Measurements from ENCODE around the gene MFAP3.
"Not testable (repeated sequence)": the region's sequence is repeated elsewhere in the genome, so short reads cannot be mapped to it uniquely, and the experiment has no call there.

The MFAP3 gene

DNA sequence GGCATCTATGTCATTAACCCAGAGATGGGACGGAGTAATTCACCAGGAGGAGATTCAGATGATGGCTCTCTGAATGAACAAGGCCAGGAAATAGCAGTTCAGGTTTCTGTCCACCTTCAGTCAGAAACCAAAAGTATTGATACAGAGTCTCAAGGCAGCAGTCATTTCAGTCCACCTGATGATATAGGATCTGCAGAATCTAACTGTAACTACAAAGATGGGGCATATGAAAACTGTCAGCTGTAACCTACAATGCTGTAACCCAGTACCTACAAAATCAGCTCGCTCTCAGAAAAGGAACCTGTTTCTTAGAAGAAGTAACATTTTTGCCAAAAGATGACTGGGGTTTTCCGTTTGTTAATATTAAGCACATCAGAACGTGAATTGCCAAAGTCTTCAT lies 14.7 kb downstream of the MFAP3 start:
- DNase-seq (ENCODE audit: low spot score): no peak

DNA sequence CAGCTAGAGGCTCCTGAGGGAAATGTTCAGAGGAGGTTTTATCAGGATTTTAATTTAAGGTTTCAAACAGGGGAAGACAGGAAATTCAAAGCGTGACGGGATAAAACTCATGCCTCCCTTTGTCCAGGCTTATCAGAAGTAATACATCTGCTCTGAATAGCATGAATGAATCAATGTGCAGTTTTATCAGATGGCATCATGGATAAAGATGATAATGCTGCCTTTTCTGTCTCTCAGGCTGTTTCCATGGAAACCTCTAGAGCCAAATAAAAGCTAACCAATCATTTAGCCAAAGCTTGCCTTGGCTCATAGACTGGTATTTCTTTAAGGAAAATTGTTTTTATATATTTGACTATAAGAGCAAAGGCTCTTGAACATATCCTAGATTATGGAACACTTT lies 16.4 kb downstream of the MFAP3 start:
- DNase-seq (ENCODE audit: low spot score): no peak

DNA sequence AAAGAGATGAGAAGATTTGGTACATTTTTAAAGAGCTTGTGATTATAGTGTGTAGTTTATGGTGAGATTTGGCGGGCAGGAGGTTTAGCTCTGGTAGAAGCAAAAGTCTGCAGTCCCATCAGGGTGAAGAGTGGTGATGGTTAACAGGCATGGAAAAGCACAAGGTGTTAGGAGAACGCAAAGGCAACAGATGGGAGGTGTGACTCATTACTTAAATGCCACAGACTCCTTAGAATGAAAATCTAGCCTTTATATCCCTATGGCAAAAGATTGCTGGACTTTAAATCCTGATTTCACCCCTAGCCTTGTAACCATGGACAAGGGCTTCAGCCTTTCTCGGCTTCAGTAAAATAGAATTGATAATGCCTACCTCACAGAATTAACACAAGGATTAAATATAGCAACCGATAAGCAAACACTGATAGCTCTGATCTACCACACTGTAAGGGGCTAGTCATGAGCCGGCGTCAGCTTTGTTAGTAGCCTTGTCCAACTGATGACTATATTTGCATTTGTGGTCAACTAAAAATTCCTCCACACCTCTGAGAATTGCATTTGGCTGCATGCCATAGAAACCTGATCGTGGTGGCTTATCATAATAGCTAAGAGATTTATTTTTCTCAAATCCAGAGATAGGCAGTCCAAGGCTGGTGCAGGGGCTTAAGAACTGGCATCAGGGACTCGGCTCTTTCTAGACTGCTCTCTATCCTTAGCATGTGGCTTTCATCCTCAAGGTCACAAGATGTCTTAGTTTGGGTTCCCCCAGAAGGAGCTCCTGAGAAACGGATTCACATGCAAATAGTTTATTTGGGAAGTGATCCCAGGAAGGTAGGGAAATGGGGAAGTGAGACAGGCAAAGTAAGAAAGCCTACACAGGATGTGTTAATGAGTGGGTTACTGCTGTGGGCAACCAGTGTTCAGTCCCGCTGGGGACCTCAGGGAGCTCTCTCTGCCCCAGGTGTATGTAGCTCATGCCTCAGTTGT lies 19.6 kb downstream of the MFAP3 start:
- no peak for DNase-seq (ENCODE audit: low spot score)

DNA sequence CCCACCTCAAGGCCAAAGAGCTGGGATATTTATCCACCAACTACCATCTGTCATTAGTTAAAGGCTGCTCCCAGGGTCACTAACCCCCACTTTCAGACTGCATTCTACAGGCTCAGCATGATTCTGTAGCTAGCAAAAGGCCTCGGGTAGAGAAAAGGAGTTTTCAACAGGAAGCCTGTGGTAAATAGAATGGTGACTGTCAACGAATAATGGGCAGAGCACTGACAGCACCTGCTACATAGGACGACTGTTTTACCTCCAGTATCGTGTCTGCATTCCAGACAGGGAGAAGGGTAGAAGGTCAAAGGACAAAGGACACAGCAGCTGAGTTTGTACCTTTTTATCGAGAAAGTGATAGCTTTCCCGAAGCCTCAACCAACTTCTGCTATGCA lies 20.3 kb downstream of the MFAP3 start:
- no peak for DNase-seq (ENCODE audit: low spot score)

DNA sequence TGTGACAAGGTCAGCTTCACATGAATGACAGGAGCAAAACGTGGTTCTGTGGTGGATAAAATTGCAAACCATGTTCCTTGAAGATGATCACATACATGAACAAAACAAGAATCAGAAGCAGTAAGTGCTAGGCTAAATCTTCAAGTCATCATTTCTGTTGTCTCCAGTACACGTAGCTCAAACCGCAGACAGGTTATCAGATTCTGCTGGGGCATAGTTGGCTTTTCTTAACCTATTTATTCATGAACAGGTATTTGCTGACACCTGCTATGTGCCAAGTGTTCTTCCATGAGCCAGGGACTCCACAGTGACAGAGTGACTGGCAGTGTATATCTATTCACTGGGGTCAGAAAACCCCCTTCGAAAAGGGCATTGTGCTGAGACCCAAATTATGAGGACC lies 20.8 kb downstream of the MFAP3 start:
- no peak for DNase-seq (ENCODE audit: low spot score)

DNA sequence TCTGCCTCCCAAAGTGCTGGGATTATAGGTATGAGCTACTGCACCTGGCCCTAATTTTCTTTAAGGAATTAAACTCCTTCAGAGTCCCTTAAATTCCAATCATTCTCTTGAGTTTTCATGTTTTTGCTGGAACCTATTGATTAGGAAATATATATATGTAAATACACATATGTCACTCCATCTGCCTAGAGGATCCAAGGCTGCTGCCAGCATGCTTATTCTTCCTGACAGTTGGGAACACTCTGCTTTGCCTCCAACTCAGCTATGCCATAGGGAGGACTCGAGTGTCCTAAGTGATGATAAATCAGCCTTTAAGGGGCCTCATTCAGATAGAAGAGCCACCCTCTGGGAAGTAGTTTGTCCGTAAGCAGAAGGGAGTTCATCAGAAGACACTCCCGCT lies 21.8 kb downstream of the MFAP3 start:
- no peak for DNase-seq (ENCODE audit: low spot score)

DNA sequence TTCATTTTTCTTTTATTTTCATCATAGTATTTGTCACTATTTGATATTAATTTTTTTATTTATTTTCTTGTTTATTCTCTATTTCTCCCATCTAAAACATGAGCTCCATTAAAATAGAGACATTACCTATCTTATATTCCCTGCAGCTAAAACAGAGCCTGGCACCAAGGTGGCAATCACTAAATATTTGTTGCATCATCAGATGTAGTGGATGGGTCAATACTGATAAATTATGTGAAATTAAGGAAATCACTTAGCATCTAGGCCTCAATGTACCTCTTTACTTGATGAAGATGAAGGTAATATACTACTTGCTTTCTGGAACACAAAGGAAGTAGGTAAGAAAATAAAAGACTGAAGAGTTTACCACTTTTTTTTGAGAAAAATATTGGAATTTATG lies 24.6 kb downstream of the MFAP3 start:
- no peak for DNase-seq (ENCODE audit: low spot score)

DNA sequence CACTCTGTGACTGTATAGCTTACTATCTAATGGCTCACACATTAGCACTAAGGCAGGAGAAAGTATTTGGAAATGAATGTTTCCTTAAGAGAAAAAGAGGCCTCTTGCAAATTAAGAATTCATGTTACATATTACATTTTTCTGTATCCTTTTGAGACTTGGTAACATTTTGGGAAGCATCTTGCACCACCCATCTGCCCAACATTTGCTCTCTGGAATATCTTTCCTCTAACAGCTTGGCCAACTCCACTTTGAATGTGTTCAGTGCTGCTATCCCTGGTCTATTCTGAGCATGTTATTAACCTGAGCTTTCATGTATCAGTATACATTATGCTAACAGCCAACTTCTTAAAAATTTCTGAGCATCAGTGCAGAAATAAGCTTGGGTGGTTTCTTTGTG lies 27.2 kb downstream of the MFAP3 start:
- no peak for DNase-seq (ENCODE audit: low spot score)

DNA sequence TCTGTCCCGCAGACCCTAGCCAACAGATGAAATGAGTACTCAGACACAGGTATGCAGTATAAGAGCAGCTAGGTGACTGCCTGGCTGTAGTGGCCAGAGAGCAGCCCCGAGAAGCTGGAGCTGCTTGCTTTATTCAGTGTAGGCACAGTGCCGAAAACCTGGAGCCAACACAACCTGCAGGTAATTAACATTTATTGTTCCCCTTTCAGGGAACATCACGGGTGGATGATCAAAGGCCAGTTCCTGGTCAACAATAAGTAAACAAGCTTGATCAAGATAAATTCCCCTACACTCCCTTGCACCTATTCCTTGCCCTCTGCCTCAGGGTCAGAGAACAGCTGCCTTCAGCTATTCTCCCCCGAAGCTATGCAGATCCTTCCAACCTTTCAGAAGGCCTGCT lies 31.1 kb downstream of the MFAP3 start:
- not testable (repeated sequence) for DNase-seq (ENCODE audit: low spot score)

DNA sequence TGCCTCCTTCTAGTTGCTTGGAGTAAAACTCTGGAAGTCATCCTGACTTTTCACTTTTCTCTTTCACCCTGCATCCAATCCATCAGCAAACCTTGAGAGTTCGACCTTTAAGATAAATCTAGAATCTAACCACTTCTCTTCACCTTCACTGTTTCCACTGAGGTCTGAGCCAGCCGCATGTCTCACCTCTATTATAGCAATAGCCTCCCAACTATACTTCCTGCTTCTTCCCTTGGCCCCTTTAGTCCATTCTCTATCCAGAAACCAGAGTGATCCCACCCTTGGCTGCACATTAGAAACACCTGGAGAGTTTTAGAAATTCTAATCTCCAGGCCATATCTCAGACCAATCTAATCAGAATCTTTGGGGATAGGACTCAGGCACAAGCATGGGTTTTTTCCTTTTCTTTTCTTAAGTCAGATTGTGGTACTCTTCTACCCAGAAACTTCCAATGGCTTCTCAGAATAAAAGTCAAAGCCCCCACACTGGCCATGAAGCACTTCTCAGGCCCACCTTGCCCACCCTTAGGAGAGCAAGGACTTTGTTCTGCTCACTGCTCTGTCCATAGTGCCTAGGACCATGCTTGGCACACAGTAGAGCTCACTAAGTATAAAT lies 33.1 kb downstream of the MFAP3 start:
- DNase-seq (ENCODE audit: low spot score): no peak

DNA sequence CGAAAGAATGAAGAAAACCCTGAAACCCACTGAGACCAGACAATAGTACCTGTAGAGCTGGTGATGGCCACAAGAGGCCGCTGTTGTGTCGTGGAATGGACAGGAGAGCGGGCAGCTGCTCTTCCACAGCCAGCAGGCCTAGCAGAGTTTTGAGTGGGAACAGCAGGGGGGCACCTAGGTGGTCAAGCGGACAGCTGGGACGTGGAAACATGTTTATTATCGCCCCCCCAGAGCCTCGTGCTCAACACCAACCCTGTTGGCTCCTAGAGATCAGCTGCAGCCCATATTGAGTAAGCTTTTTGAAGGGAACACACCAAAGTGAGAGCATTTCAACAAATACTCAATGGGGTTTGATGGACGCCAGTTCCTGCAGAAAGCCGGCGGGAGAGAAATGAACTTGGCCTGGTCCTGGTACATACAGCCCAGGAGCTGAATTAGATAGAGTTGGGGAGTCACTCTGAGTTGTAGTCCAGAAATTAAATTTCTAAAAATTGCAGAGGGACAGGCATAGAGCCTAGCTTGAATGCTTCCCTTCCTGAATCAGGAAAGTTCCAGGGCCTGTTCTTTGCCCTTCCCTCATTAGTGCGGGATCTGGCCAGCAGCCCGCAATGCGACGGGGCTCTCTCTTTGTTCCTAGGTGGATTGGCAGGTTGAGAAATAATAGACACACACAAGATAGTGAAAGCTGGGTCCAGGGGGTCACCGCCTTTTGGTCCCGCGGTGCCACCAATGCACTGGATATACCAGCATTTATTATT lies 33.8 kb downstream of the MFAP3 start:
- peak; percentile 88 for DNase-seq (ENCODE audit: low spot score)

DNA sequence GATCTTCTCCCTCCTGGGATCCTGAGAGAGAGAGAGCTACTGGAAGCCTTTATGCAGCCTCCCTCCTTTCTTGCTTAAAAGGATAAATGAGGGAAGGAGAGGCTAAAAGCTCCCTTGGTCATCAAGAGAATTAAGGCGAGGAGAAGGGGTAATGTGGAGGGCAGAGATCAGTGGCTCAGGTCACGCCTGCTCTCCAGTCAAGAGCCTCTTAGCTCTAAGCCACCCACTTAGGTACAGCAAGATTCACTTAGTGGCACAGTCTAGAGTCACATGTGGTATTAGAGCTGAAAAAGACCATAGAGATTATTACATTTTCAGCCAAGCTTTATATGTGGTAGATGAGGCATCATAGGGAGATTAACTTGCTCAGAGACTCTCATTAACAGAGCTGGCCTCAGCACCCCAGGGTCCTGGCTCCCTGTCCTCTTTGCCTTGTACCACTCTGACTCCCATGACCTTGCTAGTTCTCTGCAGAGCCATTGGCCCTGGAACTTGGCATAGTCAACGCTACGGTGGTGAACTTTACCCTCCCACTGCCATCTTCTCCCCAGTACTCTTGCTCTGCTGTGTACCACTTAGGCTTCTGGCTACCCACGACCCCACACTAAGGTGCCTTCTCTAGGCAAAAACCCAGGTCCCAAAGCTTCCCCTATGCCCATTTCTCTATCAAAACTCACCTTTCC lies 37.6 kb downstream of the MFAP3 start:
- no peak for DNase-seq (ENCODE audit: low spot score)

DNA sequence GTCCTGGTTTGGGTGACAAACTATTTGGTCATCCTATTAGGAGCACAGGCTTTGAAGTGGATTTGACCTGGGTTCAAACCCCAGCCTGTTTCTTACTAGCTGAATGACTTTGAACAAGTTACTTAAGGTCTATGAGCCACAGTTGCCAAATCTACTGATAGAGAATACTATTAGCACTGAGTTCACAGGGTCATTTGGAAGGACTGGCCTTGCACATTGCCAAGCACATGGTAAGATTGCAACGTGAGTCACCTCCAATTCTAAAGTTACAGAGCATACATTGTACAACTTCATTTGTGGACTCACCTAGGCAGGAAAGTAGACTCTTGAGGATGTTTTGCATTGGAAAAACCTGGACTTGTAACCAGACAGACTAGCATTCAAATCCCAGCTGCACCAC lies 38.9 kb downstream of the MFAP3 start:
- DNase-seq (ENCODE audit: low spot score): peak; percentile 9

DNA sequence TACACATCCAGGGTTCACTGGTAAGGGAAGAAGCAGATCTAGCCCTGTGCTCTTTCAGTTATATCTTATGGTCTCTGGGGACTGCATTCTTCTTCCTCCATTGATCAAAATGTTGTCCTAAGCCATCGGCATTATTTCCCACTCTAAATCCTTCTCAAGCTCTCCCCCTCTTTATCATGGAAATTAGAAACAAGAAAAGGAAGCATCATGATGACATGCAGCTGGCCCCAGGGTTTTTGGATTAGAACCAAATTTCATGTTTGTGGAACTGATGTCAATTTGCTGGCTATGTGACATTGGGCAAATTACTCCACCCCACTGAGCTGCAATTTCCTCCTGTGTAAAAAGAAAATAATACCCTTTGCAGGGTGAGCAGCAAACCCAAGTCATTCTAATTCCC lies 39.5 kb downstream of the MFAP3 start:
- no peak for DNase-seq (ENCODE audit: low spot score)

DNA sequence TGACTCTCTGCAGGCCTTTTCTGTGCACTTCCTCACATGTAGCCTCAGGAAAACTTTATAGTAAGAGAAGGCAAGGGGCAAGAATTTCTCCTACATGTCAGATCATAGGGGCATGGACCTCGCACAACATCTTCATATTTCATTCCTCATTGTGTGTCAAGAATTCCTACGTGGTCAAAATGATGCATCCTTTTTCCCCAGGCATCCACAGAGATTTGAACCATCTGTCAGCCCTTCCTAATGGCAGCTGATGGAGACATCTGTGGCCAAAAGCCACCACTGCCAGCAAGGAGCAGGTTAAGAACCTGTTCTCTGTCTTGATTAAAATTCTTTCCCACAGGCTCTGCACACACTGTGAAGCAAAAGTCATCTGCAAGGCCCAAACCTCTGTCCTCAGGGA lies 42.5 kb downstream of the MFAP3 start:
- DNase-seq (ENCODE audit: low spot score): no peak

DNA sequence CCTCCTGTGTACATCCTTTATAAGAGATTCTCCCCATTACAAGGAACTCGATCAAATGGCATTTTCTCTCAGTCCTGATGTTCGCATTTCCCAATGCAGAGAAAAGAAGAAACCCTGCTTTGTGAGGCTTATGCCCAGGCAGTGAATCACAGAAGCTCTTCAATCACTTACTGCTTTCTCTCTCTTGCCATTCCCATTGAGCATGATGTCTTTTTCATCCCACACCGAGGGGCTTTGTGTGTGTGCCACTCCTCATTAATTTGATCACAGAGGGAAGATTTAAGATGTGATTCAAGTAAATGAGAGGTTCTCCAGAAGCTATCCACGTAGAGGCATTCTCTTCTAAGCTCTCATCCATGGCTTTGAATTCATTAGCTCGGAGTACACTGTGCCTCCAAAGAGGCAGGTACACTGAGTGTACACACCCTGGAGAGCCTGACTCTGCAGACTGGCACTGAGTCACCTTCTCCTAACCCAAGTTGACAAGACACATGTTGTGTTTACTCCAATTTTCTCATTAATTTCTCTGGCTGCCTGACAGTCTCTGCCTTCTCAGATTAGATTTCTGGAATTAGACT lies 45.4 kb downstream of the MFAP3 start:
- DNase-seq (ENCODE audit: low spot score): no peak

DNA sequence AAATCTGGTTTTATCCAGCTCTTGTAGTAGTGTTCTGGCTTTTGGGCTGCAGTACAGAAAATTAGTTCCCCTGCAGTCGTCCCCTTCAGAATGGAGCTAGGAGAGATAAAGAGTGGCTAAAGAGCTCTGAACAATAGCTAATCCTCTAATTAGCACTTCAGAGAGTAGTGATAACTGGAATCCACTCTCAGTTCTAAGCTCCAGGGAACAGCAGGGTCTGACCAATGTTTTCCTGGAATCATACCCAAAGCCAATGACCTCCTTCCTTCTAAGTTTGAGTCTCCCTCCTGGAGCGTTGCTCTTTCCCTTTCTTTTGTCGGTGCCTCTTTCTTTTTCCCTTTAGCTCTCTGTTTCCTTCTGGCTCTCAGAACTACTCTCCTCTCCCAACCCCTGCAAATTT lies 47.4 kb downstream of the MFAP3 start:
- DNase-seq (ENCODE audit: low spot score): no peak

DNA sequence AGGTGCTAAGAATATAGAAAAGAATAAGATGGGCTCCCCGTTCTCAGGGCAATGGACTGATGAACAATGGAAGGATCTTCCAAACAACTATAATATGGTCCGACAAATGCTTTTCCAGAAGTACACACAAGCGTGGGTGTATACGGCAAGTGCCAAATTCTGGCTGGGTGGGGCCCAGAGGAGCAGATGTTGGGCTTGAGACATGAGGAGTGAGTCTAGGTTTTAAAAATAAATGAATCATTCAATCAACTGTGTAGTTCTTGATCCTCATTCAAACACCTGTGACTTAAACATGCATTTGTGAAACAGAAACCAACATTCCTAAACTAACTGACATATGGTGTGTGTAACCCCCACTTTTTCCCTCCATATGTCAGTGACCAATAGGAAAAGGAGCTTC lies 47.9 kb downstream of the MFAP3 start:
- peak; percentile 52 for DNase-seq (ENCODE audit: low spot score)

DNA sequence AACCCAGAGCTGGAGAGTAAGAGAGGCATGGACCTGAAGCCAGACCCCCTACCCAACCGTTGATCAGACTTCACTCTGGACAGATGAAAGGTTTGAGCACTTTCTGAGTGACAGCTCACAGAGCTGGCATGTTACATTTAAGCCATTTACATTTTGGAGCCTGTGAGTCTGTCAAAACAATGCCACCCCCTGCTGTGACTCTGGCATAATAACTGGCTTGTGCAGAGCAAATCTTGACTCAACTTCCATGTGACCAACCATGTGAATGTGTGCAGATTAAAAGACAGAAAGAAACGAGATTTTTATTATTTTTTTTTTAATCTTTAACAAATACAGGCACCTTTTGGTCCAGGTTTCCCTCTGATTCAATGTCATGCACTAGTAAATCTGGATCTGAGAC lies 48.5 kb downstream of the MFAP3 start:
- DNase-seq (ENCODE audit: low spot score): no peak

DNA sequence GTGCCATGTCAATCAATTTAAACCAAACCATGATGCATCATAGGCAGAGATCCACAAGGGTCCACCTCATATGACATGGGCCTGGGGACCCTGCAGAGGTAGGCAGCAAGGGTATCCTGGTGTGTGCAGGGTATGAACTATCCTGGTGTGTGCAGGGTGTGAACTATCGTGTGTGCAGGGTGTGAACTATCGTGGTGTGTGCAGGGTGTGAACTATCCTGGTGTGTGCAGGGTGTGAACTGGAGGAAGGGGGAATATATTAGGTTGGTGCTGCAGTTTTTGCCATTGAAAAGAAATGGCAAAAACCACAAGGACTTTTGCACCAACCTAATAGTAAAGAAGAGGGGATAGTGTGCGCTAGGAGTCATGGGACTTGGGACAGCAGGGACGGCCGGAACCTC lies 50.0 kb downstream of the MFAP3 start:
- DNase-seq (ENCODE audit: low spot score): no peak

DNA sequence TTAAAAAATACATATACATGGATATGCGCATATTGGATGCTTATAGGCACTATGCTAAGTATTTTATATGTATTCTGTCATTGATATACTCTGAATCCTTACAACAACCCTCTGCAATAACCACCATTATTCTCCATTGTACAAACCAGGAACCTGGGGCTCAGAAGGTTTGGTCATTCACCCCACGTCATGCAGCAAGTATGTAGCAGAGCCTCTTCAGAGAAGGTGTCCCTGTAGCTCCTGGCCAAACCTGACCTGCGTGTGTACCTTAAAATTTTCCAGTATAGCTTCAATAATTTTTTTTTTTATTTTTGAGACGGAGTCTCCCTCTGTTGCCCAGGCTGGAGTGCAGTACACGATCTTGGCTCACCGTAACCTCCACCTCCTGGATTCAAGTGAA lies 51.9 kb downstream of the MFAP3 start:
- no peak for DNase-seq (ENCODE audit: low spot score)
